Dermis blood vessel endothelial cell (primary cell): Measurements from ENCODE around the gene OTOS. TPM values are rescaled to one million over a fixed set of nuclear protein-coding genes. Genes with fewer than 3 reads are reported as not detected.

Experiments
- DNase-seq: peaks from one replicate; pipeline ENCODE4 v3.0.0; 2010
- total RNA-seq: library from RNA; depleted of rRNA; stranded (reverse); fragments of >200 nt; gene quantifications from 2 replicates; pipeline ENCODE4 v1.2.3, GENCODE V29; 2014

The OTOS gene
- total RNA-seq, 1 donor from 2014 or later, result not detected

DNA sequence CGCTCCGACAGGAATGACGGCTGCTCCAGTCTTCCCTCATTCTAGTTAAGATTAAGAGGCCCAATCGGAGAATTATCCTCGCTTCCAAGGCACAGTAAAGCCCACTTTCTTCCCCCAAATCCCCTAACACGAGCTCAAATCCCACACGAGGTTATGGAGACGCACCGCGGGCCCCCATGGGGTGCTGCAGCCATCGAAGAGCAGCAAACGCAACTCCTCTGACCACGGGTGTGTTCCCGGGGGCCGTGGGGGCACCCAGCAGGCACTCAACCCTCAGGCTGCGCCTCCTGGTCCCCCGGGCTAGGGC lies 4.8 kb downstream of the OTOS start:
- DNase-seq, result no peak

DNA sequence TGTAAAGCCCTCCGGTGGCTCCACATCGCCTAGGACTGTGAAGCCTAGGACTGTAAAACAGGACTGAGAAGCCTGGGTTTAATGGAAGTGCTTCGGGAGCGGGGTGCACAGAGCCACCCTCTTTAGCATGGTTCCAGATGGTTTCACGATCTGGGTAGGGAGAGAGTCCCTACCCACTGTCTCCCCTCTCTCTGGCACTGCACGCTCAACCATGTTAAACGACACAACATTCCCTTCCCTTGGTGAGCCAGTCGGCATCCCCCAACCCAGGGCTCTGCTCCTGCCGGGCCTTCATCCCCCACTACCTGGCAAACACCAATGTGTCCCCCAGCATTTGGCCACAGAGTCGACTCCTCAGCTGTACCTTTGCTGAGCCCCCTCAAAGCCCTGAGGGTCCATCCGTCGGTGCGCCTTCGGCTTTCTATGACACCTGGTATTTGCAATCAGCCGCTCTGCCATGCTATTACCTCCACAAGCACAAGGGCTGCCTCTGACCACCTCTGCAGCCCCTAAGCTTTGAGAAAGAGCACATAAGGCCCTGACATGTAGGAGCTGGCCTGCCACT lies 5.4 kb downstream of the OTOS start:
- no peak for DNase-seq

DNA sequence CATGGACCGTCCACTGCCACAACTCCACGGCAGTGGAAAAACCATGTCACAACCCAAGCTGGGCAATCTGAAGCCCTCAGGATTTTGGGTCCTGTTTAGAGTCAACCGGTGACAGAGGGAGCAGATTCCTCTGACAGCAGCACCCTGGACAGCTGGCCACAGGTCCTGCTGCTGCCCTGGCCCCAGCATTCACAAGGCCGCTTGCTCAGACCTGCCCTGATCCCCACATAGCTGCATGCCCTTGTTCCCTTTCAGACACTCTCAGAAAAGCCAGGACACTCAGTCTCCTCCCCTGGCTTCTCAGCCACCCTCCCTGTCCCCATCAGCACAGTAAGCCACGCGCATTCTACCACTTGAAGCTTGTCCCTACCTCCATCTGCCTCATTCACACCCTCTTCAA lies 6.0 kb downstream of the OTOS start:
- DNase-seq, result no peak

DNA sequence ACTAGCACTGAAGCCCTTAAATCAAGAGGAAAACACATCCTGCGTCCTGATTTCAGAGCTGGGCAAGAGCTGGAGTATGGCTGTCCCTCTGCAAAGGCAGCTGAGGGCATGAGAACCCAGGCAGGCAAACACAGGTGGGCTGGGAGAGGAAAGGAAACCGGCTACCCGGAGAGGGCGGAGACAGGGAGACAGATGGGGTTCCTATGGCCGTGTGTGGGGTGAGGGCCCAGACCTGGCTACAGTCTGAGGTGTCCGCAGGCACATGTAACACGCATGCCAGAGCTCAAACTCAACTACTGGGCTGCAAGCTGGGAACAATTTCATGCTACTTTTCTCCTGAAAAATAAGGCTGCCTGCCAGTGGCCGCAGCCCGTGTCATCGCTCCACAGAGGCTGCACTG lies 7.1 kb downstream of the OTOS start:
- no peak for DNase-seq

DNA sequence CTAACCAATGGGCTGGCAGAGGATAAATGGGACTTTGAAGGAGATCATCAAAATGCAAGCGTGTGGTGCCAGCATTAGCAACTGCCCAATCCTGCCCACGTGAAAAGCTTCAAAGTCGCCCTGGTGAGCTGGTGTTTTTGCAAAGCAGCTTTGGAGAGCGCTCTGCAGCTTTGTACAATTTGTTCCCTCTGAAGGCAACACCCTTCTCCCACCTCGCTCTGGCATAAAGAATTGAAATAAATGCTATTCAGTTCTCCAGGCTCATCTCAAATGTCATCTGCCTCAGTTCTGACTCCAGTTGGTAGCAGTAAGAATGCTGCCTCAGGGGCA lies 7.8 kb downstream of the OTOS start:
- DNase-seq, result no peak

DNA sequence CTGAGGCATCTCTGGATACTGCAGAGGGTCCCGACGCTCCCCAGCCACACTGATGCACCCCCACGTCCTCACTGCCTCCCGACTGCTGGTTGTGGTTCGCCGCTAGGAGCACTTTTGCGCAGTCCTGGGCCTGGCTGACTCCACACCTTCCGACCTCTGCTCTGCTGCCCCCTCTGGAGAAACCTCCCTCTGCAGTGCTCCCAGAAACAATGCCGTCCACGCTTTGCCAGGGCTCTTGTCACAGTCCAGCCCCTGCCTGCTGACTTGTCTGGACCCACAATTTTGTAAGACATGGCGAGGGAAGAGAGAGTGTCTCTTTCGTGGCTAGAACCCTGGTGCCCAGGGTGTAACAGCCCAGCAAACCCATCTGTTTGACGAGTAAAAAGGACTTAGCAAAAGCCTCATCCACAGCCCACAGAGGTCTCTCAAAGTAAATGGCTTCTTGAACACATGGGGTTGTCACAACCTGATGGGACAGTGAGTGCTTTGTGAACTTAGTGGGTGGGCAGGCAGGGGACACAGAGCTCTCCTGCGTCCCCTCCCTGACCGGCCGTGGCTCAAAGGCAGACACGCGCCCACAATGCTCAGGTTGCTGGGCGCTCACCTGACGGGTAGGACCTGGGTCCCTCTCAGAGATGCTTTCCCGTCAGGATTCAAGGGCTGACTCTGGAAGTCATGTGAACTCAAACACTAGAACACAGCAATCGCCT lies 8.4 kb downstream of the OTOS start:
- DNase-seq, result no peak

DNA sequence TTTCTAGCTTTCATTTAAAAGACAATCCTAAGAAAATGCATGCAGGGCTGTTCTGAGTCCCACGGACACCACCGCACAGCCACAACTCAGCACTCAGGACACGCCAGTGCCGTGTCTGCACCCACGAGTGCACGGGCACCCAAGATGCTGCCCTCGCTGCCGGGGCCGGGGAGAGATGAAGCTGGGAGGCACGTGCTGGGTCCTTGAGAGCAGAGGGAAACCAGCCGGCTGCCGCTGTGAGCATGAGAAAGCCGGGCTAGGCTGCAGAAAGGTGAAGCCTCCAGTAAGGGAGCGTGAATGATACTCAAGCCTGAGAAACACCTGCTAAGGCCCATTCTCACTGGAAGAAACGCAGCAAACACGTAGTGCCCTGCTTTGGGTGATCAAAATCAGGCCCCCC lies 9.2 kb downstream of the OTOS start:
- no peak for DNase-seq

DNA sequence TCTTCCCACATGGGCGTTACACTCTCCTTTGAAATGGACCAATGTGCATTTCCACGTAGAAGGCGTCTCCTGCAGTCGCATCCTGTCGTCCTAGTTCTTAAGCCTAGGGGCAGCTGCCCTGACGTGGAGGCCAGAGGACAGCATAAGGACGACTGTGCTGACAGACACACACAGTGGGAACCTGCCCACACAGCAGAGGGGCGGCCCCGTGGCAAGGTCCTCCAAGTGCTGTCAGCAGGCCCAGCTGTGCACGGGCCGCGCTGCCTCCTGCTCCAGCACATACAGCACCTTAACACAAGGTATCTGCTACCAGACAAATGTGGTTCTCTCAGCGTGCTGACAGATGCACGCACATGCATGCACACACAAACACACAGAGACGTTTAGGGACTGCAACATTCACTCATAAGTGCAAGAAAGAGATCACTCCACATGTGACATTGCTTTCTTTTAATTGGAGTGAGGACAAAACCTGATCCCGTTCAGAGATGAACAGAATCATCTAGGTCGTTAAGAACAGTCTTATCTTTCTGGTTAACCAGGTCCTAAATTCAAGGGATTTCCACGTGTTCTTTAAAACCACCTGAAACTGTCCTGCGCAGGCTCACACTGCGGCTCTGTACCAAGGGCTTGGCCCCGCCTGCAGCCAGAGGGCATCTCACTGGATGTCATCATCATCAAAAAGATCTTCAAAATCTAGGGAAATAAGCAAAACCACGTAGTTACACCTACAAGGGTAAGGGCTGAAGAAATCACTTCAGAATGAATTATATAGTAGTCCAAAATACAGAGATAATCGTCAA lies 9.9 kb downstream of the OTOS start:
- no peak for DNase-seq

DNA sequence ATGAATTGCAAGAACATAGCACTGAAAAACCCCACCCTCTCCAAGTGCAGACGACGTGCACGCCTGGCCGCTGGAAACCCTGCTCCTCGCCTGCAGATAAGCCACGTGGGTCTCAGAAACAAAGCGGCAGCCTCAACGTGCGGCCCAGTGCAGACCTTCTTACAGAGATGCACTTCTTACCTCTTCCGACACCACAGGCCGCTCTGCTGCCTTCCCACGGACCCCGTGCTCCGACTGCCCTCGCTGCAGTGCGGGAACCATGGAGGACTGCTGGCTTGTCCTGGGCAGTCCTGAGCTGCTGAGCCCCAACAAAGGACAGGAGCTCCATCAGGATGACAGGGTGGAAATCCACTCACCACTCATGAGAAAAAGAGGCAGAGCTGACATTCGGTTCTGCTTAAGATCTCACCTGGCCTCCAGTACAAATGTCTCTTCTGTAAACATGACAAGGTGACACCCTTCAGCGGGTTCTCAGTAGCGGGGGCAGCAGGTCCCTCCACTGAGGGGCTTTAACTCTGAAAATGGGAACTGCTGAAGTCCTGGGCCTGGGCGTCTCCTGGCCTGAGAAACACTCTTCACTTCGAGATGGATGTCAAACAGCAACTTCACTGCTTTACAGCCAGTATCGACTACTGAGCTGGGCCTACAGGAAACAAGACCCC lies 10.6 kb downstream of the OTOS start:
- no peak for DNase-seq

DNA sequence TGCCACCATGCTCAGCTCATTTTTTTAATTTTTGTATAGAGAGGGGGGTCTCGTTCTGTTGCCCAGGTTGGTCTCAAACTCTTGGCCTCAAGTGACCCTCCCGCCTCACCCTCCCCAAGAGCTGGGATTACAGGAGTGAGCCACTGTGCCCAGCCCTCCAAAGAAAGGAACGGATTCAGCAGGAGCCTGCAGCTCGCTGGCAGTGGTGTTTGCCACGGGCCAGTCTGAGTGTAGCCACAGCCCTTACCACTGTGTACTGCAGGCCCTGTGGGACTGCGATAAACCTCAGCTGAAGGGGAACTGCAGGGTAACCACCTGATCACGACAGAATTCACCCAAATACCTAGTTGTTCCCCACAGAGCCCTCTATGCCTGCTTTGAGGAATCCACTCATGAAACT lies 11.1 kb downstream of the OTOS start:
- no peak for DNase-seq

DNA sequence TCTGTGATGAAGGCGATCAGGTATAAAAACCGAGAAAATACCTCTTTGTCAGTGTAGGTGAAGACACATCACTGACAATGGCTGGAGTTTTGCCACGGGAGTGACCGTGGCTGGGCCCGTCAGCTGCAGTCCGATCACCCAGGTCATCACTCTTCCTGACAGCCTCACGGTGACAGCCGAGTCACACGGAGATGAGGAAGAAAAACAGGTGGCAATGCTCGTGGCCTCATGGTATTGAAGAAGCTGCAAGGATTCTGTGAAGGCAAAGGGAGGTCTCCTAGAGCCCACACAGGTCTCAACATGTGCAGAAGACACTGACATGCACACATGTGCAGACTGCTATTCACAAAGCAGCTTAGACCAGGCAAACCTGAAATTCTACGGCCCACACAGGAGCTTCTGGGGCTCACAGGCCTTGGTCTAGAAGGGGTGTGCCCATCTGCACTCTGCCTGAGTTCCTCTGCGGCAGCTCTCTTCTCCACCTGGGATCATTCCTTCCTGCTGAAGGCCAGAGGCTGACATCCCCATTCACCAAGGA lies 11.8 kb downstream of the OTOS start:
- no peak for DNase-seq

DNA sequence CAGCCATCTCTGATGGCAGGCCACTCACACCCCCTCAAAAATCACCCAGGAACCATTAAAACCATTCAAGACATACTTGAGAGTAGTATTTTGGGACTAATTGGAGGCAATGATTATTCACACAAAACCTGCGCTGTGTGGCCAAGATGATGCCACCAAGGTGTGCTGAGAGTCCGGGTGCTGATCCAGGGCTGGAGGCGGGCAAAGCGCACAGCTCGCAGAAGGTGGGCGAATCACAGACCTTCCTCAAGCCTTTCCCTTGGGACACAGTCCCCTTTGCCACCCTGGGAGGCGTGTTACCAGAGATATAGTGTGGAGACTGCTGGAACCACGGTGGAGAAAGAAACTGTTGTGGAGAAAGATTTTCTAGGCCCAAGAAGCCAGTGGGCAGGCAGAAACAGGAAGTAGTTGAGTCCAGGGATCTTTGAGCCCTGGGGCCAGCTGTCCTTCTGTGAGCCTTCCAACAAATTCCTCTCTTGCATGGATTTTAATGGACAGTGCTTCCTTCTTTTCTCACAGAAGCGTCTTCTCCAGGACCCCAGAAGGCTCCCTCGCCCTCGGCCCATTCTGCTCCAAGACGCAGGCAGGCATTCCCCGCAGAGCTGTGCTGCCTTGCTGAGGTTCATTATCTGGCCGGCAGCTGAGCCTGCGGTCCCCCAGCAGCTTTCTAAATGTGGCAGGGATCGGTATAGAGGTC lies 12.4 kb downstream of the OTOS start:
- DNase-seq, result no peak

DNA sequence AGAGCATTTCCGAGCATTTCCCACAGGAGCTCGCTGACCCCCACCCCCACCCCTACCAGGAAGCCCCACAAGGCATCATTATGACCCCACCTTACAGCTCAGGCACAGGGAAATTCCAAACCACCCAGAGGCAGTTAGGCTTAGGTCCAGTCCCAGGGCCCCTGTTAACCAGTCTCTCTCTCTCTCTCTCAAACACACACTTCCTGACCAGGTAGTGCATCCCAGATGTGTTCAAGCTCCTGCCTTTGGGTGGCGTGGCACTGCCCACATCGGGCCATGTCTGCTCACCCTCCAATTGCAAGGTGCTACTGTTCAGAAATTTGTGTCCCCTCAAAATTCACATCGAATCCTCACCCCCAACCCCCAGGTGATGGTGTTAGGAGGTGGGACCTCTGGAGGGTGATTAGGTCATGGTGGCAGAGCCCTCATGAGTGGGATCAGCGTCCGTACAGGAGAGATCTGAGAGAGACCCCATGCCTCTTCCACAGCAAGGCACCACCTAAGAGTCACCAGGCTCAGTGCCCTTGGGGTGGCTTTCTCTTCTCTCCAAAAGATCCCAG lies 13.2 kb downstream of the OTOS start:
- no peak for DNase-seq

DNA sequence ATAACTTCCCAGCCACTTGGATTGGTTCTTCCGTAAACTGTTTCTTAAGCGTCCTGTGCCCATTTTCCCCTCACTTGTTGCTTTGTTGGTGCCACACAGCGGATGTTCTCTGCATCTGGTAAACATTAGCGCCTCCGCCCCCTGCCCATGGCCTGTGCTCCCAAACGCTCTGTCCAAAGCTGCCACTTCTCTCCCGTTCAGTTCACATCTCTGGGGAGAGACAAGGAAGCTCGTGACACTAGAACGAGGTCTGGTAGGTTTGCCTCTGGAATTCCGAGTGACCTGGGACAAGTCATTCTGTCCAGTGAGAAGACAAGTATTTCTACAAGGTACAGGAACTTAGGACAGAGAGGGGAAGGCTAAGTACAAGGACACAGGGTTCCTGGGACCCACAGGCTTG lies 13.7 kb downstream of the OTOS start:
- DNase-seq, result no peak

DNA sequence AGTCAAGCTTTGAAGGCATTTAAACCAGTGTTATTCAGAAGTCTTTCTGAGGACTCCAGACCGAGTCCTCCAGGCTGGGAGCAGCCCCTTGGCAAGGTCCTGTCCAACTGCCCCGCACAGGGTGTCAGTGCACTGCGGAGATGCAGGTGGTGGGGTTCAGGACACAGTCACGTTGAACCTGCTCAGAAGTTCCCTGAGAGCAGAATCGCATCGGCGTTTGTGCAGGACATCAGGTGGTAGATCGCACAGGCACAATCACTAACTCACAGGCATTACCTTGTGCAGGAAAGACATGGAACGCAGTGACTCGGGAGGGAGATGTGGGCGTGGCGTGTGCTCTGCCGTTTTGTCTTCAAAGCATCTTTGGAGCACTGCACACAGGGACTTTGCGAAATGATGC lies 14.7 kb downstream of the OTOS start:
- DNase-seq, result no peak

DNA sequence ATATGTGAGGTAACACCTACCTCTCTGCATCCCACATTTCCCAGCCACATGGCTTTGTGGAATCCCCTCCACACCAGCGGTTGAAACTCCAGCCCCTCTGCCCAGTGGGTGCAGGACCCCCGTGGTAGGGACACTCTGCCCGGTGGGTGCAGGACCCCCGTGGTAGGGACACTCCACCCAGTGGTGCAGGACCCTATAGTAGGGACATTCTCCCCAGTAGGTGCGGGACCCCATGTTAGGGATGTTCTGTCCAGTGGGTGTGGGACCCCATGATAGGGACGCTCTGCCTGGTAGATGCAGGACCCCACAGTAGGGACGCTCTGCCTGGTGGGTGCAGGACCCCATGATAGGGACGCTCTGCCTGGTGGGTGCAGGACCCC lies 15.8 kb downstream of the OTOS start:
- no peak for DNase-seq

DNA sequence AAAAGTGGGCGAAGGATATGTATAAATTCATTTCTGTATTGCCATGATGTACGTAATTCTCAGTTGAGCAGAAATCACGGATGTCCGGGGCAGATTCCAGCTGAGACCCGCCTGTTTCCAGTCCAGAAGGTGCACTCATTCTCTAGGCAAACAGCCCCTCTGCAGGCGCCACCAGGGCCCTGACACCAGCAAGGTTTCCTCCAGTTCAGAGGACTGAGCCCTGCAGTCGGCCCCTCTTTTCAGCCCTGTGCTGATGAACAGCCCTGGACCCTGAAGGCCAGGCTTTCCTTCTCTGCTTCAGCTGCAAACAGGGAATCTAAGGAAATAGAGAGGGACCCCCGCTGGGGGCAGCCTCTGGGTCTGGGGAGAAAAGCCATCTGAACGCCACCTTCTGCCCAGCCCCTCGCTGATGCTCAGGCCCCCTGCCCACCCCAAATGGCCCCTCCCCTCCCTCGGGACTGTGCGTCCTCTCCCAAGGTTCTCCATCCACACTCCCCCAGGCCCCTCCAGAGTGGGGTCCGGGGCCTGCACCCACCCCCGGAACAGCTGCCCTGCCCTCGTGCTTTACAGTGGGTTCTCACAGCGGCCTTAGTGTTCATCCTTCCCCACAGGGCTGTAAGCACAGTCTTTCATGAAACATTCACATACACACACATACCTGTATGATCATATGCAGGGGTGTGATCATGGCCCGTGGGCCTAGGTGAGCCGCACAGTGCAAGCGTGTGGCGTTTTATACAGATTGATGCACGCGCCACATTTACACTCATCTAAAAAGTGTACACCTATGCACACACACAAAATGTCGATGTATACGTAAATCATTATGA lies 16.4 kb downstream of the OTOS start:
- DNase-seq, result no peak

DNA sequence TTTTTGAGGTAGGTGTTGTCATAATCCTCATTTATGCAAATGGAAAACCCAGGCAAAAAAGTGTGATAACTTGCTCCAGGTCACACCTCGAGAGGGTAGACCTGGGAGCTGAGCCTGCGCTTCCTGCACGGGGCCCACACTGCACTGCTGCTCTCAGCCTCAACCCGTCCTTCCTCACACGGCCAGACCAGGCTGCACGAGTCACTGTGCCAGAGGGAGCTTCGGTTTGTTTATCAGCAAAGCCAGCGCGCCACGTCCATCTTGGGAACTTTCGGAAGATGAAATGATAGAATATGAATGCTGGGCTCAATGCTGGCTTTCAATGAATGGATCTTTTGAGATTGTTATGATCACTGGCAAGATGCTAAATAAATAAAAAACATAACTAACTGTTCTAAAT lies 18.8 kb downstream of the OTOS start:
- no peak for DNase-seq

DNA sequence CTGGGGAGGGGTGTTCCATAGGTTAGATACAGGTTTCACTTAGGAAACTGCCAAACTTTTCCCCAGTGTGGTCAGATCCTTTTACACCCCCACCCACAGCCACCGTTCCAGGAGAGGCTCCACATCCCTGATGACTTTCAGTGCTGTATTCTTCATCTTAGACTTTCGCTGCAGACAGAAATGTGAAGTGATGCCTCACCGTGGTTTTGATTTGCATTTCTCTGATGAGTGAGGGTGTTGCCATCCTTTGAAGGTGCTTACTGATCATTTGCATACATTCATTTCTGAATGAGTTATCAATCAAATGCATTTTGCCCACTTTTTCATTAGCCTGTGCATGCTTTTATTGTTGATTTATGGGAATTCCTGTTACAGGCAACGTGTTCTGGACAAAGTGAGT lies 19.3 kb downstream of the OTOS start:
- no peak for DNase-seq

DNA sequence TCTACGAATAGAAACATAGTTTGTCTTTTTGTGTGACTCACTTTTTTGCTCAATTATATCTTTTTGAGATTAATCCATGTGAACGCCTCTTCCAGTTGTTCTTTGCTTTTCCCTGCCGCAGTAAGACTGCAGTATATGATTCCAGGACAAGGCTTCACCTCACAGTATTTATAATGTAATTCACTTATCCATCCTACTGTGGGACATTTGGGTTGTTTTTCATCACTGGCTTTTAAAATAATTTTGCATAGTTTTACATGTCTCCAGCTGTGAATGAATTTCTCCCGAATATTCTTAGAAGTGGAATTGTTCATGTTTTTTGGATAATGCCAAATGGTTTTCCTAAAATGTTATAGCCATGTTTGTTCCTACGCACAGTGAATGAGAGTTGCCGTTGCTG lies 26.2 kb downstream of the OTOS start:
- DNase-seq, result no peak

DNA sequence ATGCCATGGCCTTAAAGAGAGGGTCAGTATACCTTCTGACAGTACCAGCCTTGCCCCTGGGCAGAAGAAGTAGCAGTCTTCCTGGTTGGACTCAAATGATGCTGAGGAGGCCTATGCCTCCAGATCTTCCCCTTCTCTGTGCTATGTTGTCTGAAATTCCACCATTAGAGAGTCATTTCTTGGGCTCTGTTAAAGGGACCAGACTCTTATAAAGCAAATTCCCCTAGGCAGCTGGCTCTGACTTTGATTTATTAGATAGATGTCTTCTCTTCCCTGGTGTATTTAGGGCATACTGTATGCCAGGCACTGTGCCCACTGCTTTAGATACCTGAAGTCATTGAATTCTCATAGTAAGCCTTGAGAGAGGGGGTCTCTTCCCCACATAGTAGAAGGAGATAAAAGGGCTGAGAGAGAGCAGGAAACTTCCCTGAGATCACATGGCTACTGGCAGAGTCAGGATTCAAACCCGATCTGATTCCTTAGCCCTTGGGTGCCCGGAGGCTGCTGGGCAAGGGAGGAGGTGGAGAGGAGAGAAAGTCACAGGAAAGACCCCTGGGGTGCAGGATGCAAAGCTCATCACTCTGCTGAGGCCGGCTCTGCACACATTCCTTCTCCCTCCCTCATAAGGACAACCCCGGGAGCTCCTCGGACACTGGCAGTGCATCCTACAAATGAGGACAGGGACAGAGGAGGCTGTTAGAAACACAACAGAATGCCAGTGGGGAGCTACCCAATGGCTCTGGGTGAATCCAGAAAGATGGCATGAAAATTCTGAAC lies 27.4 kb downstream of the OTOS start:
- no peak for DNase-seq
